Stimulated activated CD8-positive, alpha-beta memory T cell treated with anti-CD3 and anti-CD28 coated beads, Interleukin-7, amount 100 ng/mL, for 48 hours (primary cell): ENCODE measurements around the gene CCDC73.
"Not testable (repeated sequence)": the region's sequence is repeated elsewhere in the genome, so short reads cannot be mapped to it uniquely, and the experiment has no call there.

Experiments used
- DNase-seq, 2 donors: peaks; one replicate each; pipeline ENCODE4 v3.0.0-alpha.2; 2020; ENCODE audit warnings: low read depth in 1 of 2; ENCODE audit errors: extremely low read depth in 1 of 2

Gene CCDC73

DNA sequence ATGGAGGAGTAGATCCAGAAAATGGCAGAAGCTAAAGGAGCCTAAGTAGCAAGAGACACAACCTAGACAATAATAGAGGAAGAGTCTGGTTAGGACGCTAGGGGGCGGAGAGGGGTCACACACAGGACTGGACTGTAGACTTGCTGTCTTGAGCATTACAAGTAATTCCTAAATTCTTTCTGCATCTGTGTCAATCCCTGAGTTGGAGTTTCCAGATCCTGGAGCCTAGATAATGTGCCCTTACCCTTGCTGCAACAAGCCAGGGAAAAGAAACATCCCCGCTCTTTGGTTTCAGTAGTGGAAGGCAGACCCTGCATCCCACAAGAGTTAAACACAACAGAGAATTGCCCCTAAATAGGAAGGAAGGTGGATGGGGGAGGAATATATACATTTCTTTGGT, 14.9 kb upstream of the CCDC73 start:
- DNase-seq, result peak in 1 of 2 donors; percentile 28

DNA sequence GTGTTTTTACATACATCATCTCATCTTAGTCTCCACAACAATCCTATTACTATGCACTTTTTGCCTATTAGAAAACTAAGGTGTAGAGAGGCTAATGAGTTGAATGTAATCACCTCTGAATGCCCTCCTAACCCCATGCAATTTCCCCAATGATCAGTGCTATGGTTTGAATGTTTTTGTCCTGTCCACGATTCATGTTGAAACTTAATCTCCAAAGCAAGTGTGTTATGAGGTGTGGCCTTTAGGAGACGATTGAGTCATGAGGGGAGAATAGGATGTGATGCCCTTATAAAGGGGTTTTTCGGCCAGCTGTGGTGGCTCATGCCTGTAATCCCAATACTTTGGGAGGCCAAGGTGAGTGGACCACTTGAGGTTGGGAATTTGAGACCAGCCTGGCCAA, 2.0 kb upstream of the CCDC73 start:
- no peak for DNase-seq

DNA sequence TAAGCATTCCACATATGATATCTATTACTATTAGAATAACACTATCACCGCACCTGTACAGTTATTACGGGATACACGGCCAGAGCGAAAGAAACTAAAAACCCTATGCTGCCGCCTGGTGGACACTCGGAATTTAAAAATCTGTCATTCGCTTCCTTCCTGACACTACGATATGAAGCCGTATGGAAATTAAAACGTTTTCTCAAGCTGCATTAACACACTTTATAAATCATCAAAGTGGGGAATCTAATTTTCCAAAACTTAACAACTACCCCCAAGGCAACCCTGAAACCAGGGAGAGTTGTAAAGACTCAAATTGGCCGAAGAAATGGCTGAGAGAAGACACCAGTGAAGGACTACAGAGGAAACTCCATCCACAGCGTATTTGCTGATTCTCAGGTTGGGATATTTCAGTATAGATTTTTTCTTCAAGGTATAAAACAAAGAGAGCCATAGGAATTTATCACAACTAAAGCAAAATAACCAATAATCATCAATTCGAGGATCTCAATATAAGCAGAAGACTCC, 1.4 kb downstream of the CCDC73 start:
- peak in 1 of 2 donors; percentile 39 for DNase-seq

DNA sequence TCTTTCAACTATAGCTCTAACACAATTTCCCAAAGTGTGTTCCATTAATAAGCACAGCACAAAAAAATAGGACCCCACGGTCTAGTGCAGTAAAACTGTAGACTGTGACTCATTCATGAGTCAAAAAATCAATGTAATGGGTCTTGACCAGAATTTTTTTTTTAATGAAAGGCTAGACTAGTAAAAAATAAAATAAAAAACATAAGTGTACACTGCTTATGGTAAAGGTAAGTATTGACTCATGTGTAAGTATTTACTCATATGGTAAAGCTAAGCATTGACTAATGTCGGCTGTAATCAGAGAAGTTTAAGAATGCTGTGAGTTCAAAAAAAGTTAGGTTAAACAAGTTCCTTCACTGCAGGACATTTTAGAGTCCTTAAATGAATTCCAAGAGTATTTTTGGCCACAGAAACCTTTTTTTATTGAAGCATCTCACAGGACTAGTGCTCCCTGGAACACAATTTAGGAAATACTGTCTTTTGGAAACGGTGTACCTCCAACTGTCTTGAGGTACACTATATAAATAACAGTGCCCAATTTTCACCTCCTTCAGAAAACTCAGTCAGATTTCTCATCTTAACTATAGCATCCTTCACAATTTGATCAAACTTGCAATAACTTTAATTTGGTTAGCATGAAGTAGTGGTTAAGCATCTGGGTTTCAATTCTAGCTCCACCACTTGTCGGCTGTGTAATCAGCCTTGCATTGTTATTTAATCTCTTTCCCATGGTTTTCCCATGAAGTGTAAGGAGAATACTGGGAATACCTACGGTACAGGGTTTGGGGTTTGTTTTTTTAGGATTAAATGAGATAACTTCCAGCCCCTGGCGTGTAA, 2.1 kb downstream of the CCDC73 start:
- no peak for DNase-seq

DNA sequence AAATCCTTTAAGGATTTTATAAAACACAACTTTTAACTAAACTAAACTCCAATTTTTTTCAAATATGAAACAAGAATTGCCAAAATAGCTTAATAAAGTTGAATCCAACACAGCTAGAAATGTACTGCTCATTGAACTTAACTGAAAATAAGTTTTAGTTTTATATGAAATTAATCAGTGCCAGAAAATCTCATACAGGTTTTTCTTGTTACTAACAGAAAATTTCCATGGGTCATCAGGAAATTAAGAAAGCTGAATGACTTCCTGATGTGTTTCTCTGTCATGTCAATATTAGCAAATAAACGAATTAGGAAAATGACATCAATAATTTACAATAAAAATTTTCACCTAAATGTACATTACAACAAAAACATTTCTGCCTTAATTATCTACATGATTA, 3.5 kb downstream of the CCDC73 start:
- DNase-seq, result no peak

DNA sequence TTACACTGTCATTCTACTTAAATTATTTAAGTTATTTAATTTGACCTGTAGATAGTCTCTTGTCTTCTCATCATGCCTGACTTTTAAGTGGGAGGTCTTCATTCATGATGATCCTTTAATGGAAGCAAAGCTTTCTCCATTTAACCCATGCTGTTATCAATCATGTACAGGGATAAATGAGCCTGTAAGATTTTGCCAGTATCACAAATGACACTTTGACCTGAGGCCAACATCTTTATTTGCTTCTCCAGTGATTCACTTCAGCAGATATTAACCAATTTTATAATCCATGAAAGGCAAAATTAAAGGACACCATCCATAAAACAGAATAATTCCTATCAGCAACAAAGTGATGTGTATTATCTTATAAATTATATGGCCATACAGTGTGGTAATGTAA, 7.7 kb downstream of the CCDC73 start:
- no peak for DNase-seq

DNA sequence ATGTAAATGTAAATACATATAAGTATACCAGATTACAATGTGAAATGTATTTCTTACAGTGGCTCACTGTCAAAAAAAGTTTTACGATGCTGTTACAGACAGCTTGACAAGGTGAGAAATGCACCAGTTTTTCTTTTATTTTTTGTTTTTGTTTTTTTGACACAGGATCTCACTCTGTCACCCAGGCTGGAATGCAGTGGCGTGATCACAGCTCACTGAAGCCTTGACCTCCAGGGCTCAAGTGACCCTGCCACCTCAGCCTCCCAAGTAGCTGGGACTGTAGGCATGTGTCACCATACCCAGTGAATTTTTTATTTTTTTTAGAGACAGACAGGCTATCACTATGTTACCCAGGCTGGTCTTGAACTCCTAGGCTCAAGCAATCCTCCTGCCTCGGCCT, 9.2 kb downstream of the CCDC73 start:
- DNase-seq, result no peak

DNA sequence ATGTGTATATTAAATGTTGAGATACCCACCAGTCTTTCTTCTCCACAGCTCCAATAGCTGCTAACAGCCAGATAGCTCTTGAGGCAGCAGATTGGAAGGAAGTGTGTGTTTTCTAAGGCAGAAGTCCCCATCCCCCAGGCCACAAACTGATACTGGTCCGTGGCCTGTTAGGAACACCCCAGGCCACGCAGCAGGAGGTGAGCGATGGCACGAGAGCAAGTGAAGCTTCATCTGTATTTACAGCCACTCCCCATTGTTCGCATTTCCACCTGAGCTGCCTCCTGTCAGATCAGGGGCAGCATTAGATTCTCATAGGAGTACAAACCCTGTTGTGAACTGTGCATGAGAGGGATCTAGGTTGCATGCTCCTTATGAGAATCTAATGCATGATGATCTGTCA, 12.7 kb downstream of the CCDC73 start:
- DNase-seq, result no peak

DNA sequence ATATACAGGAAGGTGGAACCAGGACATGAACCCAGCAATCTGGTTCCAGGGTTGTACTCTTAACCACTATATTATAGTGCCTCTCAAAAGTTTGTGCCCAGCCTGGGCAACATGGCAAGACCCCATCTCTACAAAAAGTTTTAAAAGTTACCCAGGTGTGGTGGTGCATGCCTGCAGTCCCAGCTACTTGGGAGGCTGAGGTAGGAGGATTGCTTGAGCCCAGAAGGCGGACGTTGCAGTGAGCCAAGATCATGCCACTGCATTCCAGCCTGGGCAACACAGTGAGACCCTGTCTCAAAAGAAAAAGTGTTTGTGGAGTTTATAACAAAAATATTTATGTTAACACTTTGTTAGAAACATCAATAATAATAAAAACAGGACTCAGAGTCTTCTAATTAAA, 13.6 kb downstream of the CCDC73 start:
- not testable (repeated sequence) for DNase-seq

DNA sequence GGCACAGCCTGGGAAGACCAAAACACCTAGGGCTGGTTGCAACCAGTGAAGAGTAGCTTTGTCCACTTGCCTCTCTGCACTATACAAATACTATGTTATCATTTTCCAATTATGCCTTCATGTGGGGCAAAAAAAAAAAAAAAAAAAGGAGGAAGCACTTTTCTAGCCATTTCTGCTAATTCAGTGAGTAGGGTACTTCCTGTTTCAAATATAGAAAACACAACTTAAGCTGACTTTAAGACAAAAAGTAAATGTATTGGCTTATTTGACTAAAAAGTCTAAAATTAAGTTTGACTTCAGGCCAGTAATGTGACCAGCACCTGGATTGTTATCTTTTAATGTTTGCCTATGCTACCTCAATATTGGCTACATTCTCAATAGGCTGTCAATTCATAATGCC, 15.3 kb downstream of the CCDC73 start:
- DNase-seq, result no peak

DNA sequence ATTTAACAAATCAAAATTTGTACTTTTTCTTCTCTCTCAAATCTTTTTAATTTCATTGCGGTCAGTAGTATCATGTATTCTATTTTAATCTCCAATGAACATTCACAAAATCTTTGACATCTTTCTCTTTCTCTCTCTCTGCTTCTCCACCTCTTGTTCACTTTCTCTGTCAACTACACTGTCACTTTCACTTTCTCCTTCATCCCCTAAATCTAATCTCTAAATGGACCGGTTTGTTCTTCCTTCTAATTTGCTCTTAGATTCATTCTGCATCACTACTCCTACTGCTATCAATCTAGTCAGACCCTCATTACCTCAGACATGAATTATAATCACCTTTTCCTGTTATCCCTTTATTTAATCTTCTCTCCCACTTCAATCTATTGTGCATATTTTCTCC, 18.6 kb downstream of the CCDC73 start:
- no peak for DNase-seq

DNA sequence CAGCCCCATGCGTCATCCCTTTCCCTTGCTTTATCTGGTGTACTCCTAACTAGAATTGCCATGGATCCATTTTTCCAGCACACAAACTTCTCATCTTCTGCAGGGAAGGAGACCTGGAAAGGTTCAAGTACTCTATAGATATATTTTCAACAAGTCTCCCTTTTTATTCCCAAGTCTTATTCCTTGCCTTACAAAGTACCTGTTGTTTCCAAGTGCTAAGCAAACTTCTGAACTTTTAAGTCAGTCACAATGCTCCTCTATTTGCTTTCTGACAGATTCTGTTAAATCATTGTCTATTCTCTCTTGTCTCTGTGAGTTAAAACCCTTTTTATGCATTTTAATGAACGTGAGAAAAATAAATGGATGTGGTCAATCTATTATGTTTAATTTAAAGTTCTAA, 20.4 kb downstream of the CCDC73 start:
- DNase-seq, result no peak

DNA sequence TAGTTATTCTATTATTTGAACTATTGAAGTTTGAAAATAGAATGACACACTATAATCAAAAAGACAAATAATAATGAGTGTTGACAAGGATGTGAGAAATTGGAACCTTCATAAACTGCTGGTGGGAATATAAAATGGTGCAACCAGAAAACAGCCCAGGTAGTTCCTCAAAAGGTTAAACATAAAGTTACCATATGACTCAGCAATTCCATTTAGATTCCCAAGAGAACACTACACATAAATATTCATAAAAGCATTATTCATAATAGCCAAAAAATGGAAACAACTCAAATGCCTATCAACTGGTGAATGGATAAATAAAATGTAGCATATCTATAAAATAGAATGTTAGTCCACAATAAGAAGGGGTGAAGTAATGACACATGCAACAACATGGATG, 21.7 kb downstream of the CCDC73 start:
- no peak for DNase-seq

DNA sequence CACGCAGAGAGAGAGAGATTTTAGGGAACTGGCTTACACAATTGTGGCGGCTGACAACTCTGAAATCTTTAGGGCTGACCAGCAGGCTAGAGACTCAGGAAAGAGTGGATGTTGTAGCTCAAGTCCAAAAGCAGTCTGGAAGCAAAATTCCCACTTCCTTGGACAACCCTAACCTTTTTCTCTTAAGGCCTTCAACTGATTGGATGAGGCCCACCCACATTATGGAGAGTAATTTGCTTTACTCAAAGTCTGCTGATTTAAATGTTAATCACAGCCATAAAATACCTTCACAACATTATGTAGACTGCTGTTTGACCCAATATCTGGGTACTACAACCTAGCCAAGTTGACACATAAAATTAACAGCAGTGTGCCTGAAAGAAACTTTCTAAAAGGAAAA, 32.7 kb downstream of the CCDC73 start:
- not testable (repeated sequence) for DNase-seq

DNA sequence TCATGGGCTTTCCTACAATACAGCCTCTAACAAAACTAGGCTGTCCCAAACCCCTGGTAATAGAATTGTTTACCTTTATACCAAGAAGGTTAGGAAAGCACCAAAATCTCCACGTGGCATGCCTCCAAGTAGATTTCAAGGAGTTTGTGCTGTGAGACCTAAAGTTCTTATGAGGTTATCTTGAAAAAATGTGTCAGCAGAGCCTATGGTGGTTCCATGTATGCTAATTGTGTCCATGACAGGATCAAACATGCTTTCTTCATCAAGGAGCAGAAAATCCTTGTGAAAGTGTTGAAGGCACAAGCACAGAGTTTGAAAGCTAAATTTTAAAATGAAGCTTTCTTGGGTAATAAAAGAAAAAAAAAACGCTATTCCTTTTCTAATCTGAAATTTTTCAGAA, 36.2 kb downstream of the CCDC73 start:
- no peak for DNase-seq

DNA sequence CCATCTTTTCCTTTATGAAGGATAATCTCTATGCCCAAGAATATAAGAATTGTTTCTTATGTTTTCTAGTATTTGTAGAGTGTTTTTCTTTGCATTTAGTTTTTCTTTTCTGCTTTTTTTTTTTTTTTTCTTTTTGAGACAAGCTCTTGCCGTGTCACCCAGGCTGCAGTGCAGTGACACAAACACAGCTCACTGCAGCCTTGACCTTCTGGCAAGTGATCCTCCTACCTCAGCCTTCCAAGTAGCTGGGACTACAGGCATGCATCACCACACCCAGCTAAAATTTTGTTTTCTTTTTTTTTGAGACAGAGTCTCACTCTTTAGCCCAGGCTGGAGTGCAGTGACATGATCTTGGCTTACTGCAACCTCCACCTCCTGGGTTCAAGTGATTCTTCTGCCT, 41.3 kb downstream of the CCDC73 start:
- not testable (repeated sequence) for DNase-seq

DNA sequence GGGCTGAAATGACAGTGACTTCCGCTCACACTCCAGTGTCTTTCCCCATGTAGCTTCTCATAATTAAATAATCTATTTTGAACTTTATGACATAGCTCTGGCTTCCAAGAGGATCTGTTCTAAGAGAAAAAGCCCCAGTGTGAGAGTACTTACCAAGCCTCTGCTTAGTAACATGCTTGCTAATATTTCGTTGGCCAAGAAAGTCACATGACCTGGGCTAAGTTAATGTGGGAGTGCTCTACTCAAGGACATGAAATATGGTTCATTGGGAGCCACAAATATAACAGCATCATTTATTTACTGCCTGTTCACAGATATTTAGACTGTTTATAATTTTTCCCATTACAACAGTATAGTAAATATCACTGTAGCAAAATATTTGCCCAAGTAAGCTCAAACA, 42.5 kb downstream of the CCDC73 start:
- no peak for DNase-seq

DNA sequence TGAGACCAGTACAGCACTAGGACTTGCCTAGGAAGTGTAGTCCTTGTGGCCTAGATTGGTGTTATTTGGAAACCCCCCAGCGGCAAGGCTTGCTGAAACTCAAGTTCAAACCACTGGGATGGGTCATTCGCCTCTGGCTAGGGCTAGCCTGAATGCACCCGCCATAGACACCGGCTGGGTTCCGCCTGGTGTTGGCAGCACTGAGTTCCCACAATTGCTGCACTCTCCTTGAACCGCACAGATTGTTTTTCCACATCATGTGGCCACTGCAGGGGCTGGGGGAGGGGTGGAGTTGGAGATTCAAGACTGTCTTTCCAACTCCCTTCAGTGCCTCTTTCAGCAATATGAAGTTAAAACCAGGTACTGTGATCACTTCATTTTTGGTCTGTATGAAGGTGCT, 43.1 kb downstream of the CCDC73 start:
- DNase-seq, result no peak

DNA sequence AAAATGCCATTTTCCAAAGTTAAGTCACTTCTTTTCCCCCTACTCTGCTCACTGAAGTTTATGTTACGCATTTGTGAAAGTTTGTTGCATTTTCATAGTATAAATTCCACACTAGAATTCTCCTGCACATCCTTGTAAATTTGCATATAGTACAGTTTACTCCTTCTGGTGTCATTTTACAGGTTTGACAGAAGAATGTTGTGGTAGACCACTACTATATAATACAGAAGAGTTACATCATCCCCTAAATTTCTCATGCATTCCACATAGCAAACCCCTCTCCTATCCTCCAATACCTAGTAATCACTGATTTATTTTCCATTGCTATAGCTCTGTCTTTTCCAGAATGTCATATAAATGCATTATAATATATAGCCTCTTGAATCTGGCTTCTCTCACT, 64.5 kb downstream of the CCDC73 start:
- no peak for DNase-seq

DNA sequence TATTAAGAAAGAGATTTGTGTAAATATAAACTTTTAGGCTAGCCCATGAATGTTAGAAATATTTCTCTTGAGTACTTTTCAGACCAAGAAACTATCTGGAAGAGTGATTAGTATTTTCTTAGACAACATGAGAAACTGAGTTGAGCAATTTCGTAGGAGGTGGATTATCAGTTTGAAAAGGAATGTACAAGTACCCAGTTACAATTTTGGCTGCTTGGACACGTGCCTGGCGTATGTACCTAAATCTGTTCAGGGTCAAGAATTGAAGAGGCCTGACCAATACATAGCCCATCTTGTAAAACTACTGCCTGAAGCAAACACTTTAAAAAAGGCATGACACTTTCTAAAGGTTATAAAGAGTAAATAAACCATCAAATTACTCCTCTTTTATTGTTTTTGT, 71.1 kb downstream of the CCDC73 start:
- no peak for DNase-seq

DNA sequence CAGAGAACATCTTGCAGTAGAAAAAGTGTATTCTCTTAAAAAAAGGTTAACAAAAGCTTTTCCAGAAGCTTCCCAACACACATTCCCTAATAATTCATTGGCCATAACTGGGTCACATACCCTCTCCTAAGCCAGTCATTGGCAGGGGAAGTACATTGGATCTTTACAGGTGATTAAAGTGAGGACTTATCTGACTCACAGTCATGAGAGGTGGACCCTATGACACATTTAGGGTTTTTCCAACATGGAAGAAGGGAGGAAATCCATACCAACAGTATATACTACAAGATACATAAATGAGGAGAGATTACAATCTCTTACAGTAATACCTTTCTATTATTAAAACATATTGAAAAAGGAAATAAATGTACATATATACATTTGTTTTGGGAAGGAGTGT, 72.2 kb downstream of the CCDC73 start:
- no peak for DNase-seq

DNA sequence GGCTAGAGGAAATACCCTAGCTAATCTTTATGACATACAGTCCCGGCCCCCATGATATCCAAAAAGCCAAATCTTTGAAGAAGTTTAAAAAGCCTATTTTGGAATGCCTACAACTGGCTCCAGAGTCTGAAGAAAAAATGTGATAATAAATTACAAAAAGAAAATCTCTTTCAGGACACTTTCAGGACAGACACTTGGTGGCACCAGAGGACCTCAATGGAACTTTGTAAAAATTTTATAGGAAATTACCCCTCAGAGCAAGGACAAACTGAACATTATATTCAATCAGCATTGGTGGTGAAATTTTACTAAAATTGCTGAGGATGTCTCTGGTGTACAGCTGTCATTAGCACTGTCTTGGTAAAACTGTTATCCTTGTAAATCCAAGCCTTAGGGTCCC, 81.0 kb downstream of the CCDC73 start:
- no peak for DNase-seq

DNA sequence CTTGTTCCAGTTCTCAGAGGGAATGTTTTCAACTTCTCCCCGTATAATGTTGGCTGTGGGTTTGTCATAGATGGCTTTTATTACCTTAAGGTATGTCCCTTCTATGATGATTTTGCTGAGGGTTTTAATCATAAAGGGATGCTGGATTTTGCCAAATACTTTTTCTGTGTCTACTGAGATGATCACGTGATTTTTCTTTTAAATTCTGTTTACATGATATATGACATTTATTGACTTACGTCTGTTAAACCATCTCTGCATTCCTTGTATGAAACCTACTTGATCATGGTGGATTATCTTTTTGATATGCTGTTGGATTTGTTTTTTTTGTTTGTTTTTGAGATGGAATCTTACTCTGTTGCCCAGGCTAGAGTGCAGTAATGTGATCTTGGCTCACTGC, 85.5 kb downstream of the CCDC73 start:
- not testable (repeated sequence) for DNase-seq
